Measurements from ENCODE around the gene WDR6.

WDR6 gene

GRCh38 chr3:49013113-49013737, 6.0 kb downstream of the WDR6 start:
- H3K9ac ChIP-seq (ENCODE audit: low read depth, low read length, poor library complexity), result peak overlapping the region; percentile 47
- peaks cover 11% of the 10 kb centered on the region in 2 donors for H3K4me1 ChIP-seq (ENCODE audit: control insufficient read depth in 2 of 2, insufficient read depth in 1 of 2, low read depth in 1 of 2, low read length in 2 of 2)
- H3K27me3 ChIP-seq (ENCODE audit: control insufficient read depth in 3 of 3, insufficient read depth in 3 of 3, low read depth in 1 of 3, low read length in 3 of 3), result no peaks in the 10 kb centered on the region
- H2AK5ac ChIP-seq (ENCODE audit: low read depth, low read length), result no peak overlapping the region
- H3K4me3 ChIP-seq (ENCODE audit: low read length in 2 of 2), result peak overlapping the region in 1 of 2 donors; percentile 38
- no peak overlapping the region for H4K91ac ChIP-seq (ENCODE audit: low read depth, low read length, poor library complexity)
- H2BK15ac ChIP-seq (ENCODE audit: low read length), result no peak overlapping the region
- H3K4me2 ChIP-seq (ENCODE audit: insufficient read depth, low read length, poor library complexity, severe bottlenecking), result no peak overlapping the region
- no CpG with 5 or more reads among the region's 19 CpGs for WGBS, 2 donors (ENCODE audit: extremely low coverage in 2 of 2, insufficient read length in 2 of 2, insufficient replicate concordance in 1 of 2)
- no peak overlapping the region for H3K18ac ChIP-seq (ENCODE audit: low read length)
- no peak overlapping the region for H2BK120ac ChIP-seq (ENCODE audit: low read depth, low read length)
- peaks cover 30% of the 10 kb centered on the region for H3K79me1 ChIP-seq (ENCODE audit: low read depth, low read length)
- H3K9me3 ChIP-seq (replicated peaks in 1 of 2; ENCODE audit: control insufficient read depth in 2 of 2, insufficient read depth in 1 of 2, low read depth in 1 of 2, low read length in 2 of 2), result no peaks in the 10 kb centered on the region
- no peak overlapping the region for H3K4ac ChIP-seq (ENCODE audit: low read length)
- no peak overlapping the region for H3K27ac ChIP-seq (replicated peaks; ENCODE audit: low read length)
- no peak overlapping the region for H2AFZ ChIP-seq (ENCODE audit: low read length)
- H2BK5ac ChIP-seq (ENCODE audit: low read length), result no peak overlapping the region
- no peak overlapping the region for H4K8ac ChIP-seq (ENCODE audit: low read depth, low read length)
- H3K36me3 ChIP-seq (replicated peaks in 1 of 2; ENCODE audit: control insufficient read depth in 2 of 2, insufficient read depth in 2 of 2, low read length in 2 of 2), result peaks cover 57 to 83% of the 10 kb centered on the region in 2 donors
- H3K23ac ChIP-seq (ENCODE audit: low read depth, low read length, poor library complexity), result no peak overlapping the region
- no peak overlapping the region for H2BK12ac ChIP-seq (ENCODE audit: low read length)
- no peak overlapping the region for H3K14ac ChIP-seq (ENCODE audit: low read length)
- DNase-seq (ENCODE audit: low spot score), result no peak

DNA sequence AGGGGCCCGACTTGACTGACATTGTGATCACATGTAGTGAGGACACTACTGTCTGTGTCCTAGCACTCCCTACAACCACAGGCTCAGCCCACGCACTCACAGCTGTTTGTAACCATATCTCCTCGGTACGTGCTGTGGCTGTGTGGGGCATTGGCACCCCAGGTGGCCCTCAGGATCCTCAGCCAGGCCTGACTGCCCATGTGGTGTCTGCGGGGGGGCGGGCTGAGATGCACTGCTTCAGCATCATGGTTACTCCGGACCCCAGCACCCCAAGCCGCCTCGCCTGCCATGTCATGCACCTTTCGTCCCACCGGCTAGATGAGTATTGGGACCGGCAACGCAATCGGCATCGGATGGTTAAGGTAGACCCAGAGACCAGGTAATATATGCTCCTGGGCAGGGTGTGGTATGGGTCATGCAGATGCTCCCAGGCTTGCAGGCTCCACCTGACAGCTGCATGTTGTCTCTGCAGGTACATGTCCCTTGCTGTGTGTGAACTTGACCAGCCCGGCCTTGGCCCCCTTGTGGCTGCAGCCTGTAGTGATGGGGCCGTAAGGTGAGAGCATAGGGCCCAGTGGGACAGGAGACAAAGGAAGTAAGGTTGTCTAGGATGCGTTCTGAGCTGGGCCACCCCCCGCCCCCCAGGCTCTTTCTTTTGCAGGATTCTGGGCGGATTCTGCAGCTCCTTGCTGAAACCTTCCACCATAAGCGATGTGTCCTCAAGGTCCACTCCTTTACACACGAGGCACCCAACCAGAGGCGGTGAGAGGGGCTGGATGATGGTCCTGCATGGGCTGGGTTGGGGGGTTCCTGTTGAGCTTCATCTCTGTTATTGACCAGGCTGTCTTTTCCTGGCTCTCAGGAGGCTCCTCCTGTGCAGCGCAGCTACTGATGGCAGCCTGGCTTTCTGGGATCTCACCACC, 6.8 kb downstream of the WDR6 start:
- Histone ChIP-seq H2BK12ac (ENCODE audit: low read length) (no peak overlapping the region), H2AK5ac (ENCODE audit: low read depth, low read length) (no peak overlapping the region), H2AFZ (ENCODE audit: low read length) (no peak overlapping the region), H3K4ac (ENCODE audit: low read length) (no peak overlapping the region), H3K79me1 (ENCODE audit: low read depth, low read length) (peaks cover 29% of the 10 kb centered on the region), H3K4me2 (ENCODE audit: insufficient read depth, low read length, poor library complexity, severe bottlenecking) (no peak overlapping the region), H4K8ac (ENCODE audit: low read depth, low read length) (no peak overlapping the region), H3K36me3 (replicated peaks in 1 of 2; ENCODE audit: control insufficient read depth in 2 of 2, insufficient read depth in 2 of 2, low read length in 2 of 2) (peaks cover 57 to 76% of the 10 kb centered on the region in 2 donors), H3K4me1 (ENCODE audit: control insufficient read depth in 2 of 2, insufficient read depth in 1 of 2, low read depth in 1 of 2, low read length in 2 of 2) (peaks cover 7 to 8% of the 10 kb centered on the region in 2 donors), H3K9me3 (replicated peaks in 1 of 2; ENCODE audit: control insufficient read depth in 2 of 2, insufficient read depth in 1 of 2, low read depth in 1 of 2, low read length in 2 of 2) (no peaks in the 10 kb centered on the region), H2BK15ac (ENCODE audit: low read length) (no peak overlapping the region), H2BK120ac (ENCODE audit: low read depth, low read length) (no peak overlapping the region), H2BK5ac (ENCODE audit: low read length) (no peak overlapping the region), H3K4me3 (ENCODE audit: low read length in 2 of 2) (peak overlapping the region in 1 of 2 donors; percentile 38), H3K27ac (replicated peaks; ENCODE audit: low read length) (no peak overlapping the region), H3K27me3 (ENCODE audit: control insufficient read depth in 3 of 3, insufficient read depth in 3 of 3, low read depth in 1 of 3, low read length in 3 of 3) (no peaks in the 10 kb centered on the region), H3K9ac (ENCODE audit: low read depth, low read length, poor library complexity) (peak overlapping the region; percentile 45), H4K91ac (ENCODE audit: low read depth, low read length, poor library complexity) (no peak overlapping the region), H3K14ac (ENCODE audit: low read length) (no peak overlapping the region), H3K23ac (ENCODE audit: low read depth, low read length, poor library complexity) (peak overlapping the region; percentile 31), H3K18ac (ENCODE audit: low read length) (no peak overlapping the region)
- DNase-seq (ENCODE audit: low spot score), result no peak
- WGBS, 2 donors (ENCODE audit: extremely low coverage in 2 of 2, insufficient read length in 2 of 2, insufficient replicate concordance in 1 of 2), result no CpG with 5 or more reads among the region's 24 CpGs

DNA sequence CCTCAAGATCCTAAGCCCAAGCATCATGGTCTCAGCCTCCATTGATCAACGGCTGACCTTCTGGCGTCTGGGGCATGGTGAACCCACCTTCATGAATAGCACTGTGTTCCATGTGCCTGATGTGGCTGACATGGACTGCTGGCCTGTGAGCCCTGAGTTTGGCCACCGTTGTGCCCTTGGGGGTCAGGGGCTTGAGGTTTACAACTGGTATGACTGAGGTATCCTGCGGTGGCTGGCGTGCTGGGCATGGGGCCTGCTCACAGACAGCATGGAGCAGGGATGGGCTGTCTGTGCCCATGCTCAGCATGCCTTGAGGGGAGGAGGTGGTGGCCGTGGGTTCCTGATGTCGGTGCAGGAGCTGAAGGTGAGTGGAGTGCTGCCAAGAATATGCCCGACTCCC, 7.9 kb downstream of the WDR6 start:
- Histone ChIP-seq H3K4me1 (ENCODE audit: control insufficient read depth in 2 of 2, insufficient read depth in 1 of 2, low read depth in 1 of 2, low read length in 2 of 2) (peaks cover 10 to 11% of the 10 kb centered on the region in 2 donors), H3K27me3 (ENCODE audit: control insufficient read depth in 3 of 3, insufficient read depth in 3 of 3, low read depth in 1 of 3, low read length in 3 of 3) (no peaks in the 10 kb centered on the region)
- no CpG with 5 or more reads among the region's 8 CpGs for WGBS, 2 donors (ENCODE audit: extremely low coverage in 2 of 2, insufficient read length in 2 of 2, insufficient replicate concordance in 1 of 2)

GRCh38 chr3:49015765-49016164, 8.6 kb downstream of the WDR6 start:
- no CpG with 5 or more reads among the region's 6 CpGs for WGBS, 2 donors (ENCODE audit: extremely low coverage in 2 of 2, insufficient read length in 2 of 2, insufficient replicate concordance in 1 of 2)

More for the DNA sequence above, 7.9 kb downstream of the WDR6 start:
- Histone ChIP-seq H2BK5ac (ENCODE audit: low read length) (no peak overlapping the region), H3K4me2 (ENCODE audit: insufficient read depth, low read length, poor library complexity, severe bottlenecking) (no peak overlapping the region), H4K91ac (ENCODE audit: low read depth, low read length, poor library complexity) (peak overlapping the region; percentile 64), H3K4me3 (ENCODE audit: low read length in 2 of 2) (no peak overlapping the region), H2BK15ac (ENCODE audit: low read length) (no peak overlapping the region), H3K14ac (ENCODE audit: low read length) (no peak overlapping the region), H3K79me1 (ENCODE audit: low read depth, low read length) (peaks cover 31% of the 10 kb centered on the region), H4K8ac (ENCODE audit: low read depth, low read length) (no peak overlapping the region), H2AFZ (ENCODE audit: low read length) (no peak overlapping the region), H3K27ac (replicated peaks; ENCODE audit: low read length) (no peak overlapping the region), H2BK120ac (ENCODE audit: low read depth, low read length) (no peak overlapping the region), H3K23ac (ENCODE audit: low read depth, low read length, poor library complexity) (peak overlapping the region; percentile 65), H3K9ac (ENCODE audit: low read depth, low read length, poor library complexity) (no peak overlapping the region), H3K36me3 (replicated peaks in 1 of 2; ENCODE audit: control insufficient read depth in 2 of 2, insufficient read depth in 2 of 2, low read length in 2 of 2) (peaks cover 55 to 65% of the 10 kb centered on the region in 2 donors), H3K4ac (ENCODE audit: low read length) (no peak overlapping the region), H2BK12ac (ENCODE audit: low read length) (no peak overlapping the region), H3K9me3 (replicated peaks in 1 of 2; ENCODE audit: control insufficient read depth in 2 of 2, insufficient read depth in 1 of 2, low read depth in 1 of 2, low read length in 2 of 2) (no peaks in the 10 kb centered on the region), H3K18ac (ENCODE audit: low read length) (no peak overlapping the region), H2AK5ac (ENCODE audit: low read depth, low read length) (no peak overlapping the region)
- DNase-seq (ENCODE audit: low spot score), result no peak

More at GRCh38 chr3:49015765-49016164, 8.6 kb downstream of the WDR6 start:
- Histone ChIP-seq H3K79me1 (ENCODE audit: low read depth, low read length) (peaks cover 35% of the 10 kb centered on the region), H3K27me3 (ENCODE audit: control insufficient read depth in 3 of 3, insufficient read depth in 3 of 3, low read depth in 1 of 3, low read length in 3 of 3) (no peaks in the 10 kb centered on the region), H3K27ac (replicated peaks; ENCODE audit: low read length) (no peak overlapping the region), H2BK12ac (ENCODE audit: low read length) (no peak overlapping the region), H2BK120ac (ENCODE audit: low read depth, low read length) (no peak overlapping the region), H3K9me3 (replicated peaks in 1 of 2; ENCODE audit: control insufficient read depth in 2 of 2, insufficient read depth in 1 of 2, low read depth in 1 of 2, low read length in 2 of 2) (no peaks in the 10 kb centered on the region), H3K4me3 (ENCODE audit: low read length in 2 of 2) (no peak overlapping the region), H3K18ac (ENCODE audit: low read length) (no peak overlapping the region), H3K23ac (ENCODE audit: low read depth, low read length, poor library complexity) (no peak overlapping the region), H3K4ac (ENCODE audit: low read length) (no peak overlapping the region), H4K91ac (ENCODE audit: low read depth, low read length, poor library complexity) (no peak overlapping the region), H2BK15ac (ENCODE audit: low read length) (no peak overlapping the region), H3K4me1 (ENCODE audit: control insufficient read depth in 2 of 2, insufficient read depth in 1 of 2, low read depth in 1 of 2, low read length in 2 of 2) (peaks cover 13 to 14% of the 10 kb centered on the region in 2 donors), H3K14ac (ENCODE audit: low read length) (no peak overlapping the region), H3K9ac (ENCODE audit: low read depth, low read length, poor library complexity) (no peak overlapping the region), H2AK5ac (ENCODE audit: low read depth, low read length) (no peak overlapping the region), H3K36me3 (replicated peaks in 1 of 2; ENCODE audit: control insufficient read depth in 2 of 2, insufficient read depth in 2 of 2, low read length in 2 of 2) (peaks cover 55 to 65% of the 10 kb centered on the region in 2 donors), H2BK5ac (ENCODE audit: low read length) (peak overlapping the region; percentile 20), H4K8ac (ENCODE audit: low read depth, low read length) (peak overlapping the region; percentile 10), H3K4me2 (ENCODE audit: insufficient read depth, low read length, poor library complexity, severe bottlenecking) (no peak overlapping the region), H2AFZ (ENCODE audit: low read length) (no peak overlapping the region)
- no peak for DNase-seq (ENCODE audit: low spot score)
